GM21576 (cell line): ENCODE measurements around the gene WDFY3.
"Not testable (repeated sequence)": the region's sequence is repeated elsewhere in the genome, so short reads cannot be mapped to it uniquely, and the experiment has no call there.

Experiments used
- ATAC-seq: cut with Tn5 transposase; IDR thresholded peaks from one replicate; pipeline ENCODE4 v1.9.1; 2021; ENCODE audit warnings: mild to moderate bottlenecking, moderate library complexity; ENCODE audit not compliant: unreplicated experiment

The WDFY3 gene

GRCh38 chr4:84682661-84683060, 283.8 kb downstream of the WDFY3 start:
- not testable (repeated sequence) for ATAC-seq

- ATAC-seq, result no peak
These were observed 284.8 kb downstream of the WDFY3 start for GRCh38 chr4:84681486-84682274.

- no peak for ATAC-seq
These were observed 285.5 kb downstream of the WDFY3 start for GRCh38 chr4:84680956-84681355.

GRCh38 chr4:84678976-84679744, 287.3 kb downstream of the WDFY3 start:
- no peak for ATAC-seq

GRCh38 chr4:84677995-84678394, 288.5 kb downstream of the WDFY3 start:
- no peak for ATAC-seq

- no peak for ATAC-seq
These were observed 289.4 kb downstream of the WDFY3 start for GRCh38 chr4:84677093-84677492.

GRCh38 chr4:84673475-84674240, 292.8 kb downstream of the WDFY3 start:
- ATAC-seq, result no peak

GRCh38 chr4:84672177-84672576, 294.3 kb downstream of the WDFY3 start:
- no peak for ATAC-seq

- ATAC-seq, result no peak
These were observed 297.3 kb downstream of the WDFY3 start for GRCh38 chr4:84669201-84669600.

- no peak for ATAC-seq
These were observed 300.1 kb downstream of the WDFY3 start for GRCh38 chr4:84666439-84666838.

GRCh38 chr4:84664767-84665166, 301.7 kb downstream of the WDFY3 start:
- not testable (repeated sequence) for ATAC-seq

- no peak for ATAC-seq
These were observed 305.1 kb downstream of the WDFY3 start for GRCh38 chr4:84661191-84661939.

GRCh38 chr4:84660606-84661005, 305.9 kb downstream of the WDFY3 start:
- ATAC-seq, result no peak

- no peak for ATAC-seq
These were observed 314.0 kb downstream of the WDFY3 start for GRCh38 chr4:84652478-84652877.

- no peak for ATAC-seq
These were observed 315.0 kb downstream of the WDFY3 start for GRCh38 chr4:84651499-84651898.

- ATAC-seq, result no peak
These were observed 317.4 kb downstream of the WDFY3 start for GRCh38 chr4:84648863-84649647.

- no peak for ATAC-seq
These were observed 318.3 kb downstream of the WDFY3 start for GRCh38 chr4:84648178-84648577.

- ATAC-seq, result no peak
These were observed 319.1 kb downstream of the WDFY3 start for GRCh38 chr4:84647312-84647884.

- no peak for ATAC-seq
These were observed 322.4 kb downstream of the WDFY3 start for GRCh38 chr4:84644087-84644486.

GRCh38 chr4:84639145-84639544, 327.3 kb downstream of the WDFY3 start:
- ATAC-seq, result no peak
